Measurements from ENCODE around the gene KIF1B. TPM values are rescaled to one million over a fixed set of nuclear protein-coding genes. Genes with fewer than 3 reads are reported as not detected.
A peak's percentile ranks its signal among the peaks of the same experiment; 100 is the strongest.
"Not testable (repeated sequence)": the region's sequence is repeated elsewhere in the genome, so short reads cannot be mapped to it uniquely, and the experiment has no call there.

Gene KIF1B
- total and polyA plus RNA-seq, 2 donors = 5.5 to 6.9 TPM

DNA sequence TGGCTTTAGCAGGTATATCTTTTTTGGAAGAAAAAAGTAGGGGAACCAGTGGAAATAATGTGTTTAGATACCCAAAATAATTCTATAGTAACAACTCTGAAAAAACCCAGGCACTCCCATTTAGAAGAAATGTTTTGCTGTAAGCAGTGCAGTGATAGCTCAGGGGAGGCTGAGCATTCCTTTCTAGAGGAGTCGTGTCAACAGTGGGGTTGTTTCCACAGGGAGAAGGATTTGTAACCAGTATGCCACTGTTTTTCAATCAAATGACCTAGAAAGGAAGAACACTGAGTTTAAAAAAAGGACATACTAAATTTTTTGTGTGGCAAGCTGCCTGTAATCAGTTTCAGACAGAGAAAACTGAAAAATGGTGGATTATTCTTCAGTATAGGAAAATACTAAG lies 190.9 kb downstream of the KIF1B start:
- 95% methylated on average over 1 of the region's 1 CpG for WGBS
- H3K9me3 ChIP-seq (ENCODE audit: control insufficient read depth in 2 of 2, insufficient read depth in 1 of 2, low read length in 1 of 2) = no peaks in the 10 kb centered on the region
- no peak overlapping the region for H3K4me3 ChIP-seq (ENCODE audit: low read length in 2 of 2)
- H3K4me1 ChIP-seq (ENCODE audit: control insufficient read depth in 2 of 2, insufficient read depth in 2 of 2, low read length in 2 of 2) = peaks cover 13 to 16% of the 10 kb centered on the region in 2 donors
- no peak for DNase-seq (ENCODE audit: low read depth in 6 of 9, low spot score in 9 of 9)
- peaks cover 24 to 30% of the 10 kb centered on the region in 2 donors for H3K36me3 ChIP-seq (ENCODE audit: control insufficient read depth in 2 of 2, insufficient read depth in 2 of 2, low read length in 1 of 2)
- H3K27me3 ChIP-seq (ENCODE audit: control insufficient read depth in 2 of 2, insufficient read depth in 1 of 2, low read length in 1 of 2) = no peaks in the 10 kb centered on the region
- no peak overlapping the region for H3K27ac ChIP-seq (ENCODE audit: low read depth in 1 of 2, low read length in 1 of 2)

- Histone ChIP-seq H3K4me1 (ENCODE audit: control insufficient read depth in 2 of 2, insufficient read depth in 2 of 2, low read length in 2 of 2) (peaks cover 13 to 15% of the 10 kb centered on the region in 2 donors), H3K9me3 (ENCODE audit: control insufficient read depth in 2 of 2, insufficient read depth in 1 of 2, low read length in 1 of 2) (no peaks in the 10 kb centered on the region), H3K27me3 (ENCODE audit: control insufficient read depth in 2 of 2, insufficient read depth in 1 of 2, low read length in 1 of 2) (no peaks in the 10 kb centered on the region), H3K27ac (ENCODE audit: low read depth in 1 of 2, low read length in 1 of 2) (no peak overlapping the region), H3K4me3 (ENCODE audit: low read length in 2 of 2) (no peak overlapping the region), H3K36me3 (ENCODE audit: control insufficient read depth in 2 of 2, insufficient read depth in 2 of 2, low read length in 1 of 2) (peaks cover 39 to 45% of the 10 kb centered on the region in 2 donors)
- WGBS = 97% methylated on average over 9 of the region's 9 CpGs
- DNase-seq (ENCODE audit: low read depth in 6 of 9, low spot score in 9 of 9) = no peak
These were observed 192.4 kb downstream of the KIF1B start for GRCh38 chr1:10402729-10403274.

DNA sequence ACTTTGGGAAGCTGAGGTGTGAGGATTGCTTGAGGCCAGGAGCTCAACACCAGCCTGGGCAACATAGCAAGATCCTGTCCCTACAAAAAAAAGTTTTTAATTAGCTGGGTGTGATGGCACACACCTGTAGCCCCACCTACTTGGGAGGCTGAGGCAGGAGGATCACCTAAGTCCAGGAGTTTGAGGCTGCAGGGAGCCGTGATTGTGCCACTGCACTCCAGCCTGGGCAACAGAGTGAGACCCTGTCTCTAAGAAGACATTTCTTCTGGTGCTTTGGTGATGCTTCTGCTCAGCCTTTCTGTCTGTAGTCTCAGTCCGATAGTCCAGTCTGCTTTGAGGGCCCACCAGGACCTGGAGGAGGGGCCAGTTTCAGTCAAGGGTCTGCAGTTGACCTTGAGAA lies 196.8 kb downstream of the KIF1B start:
- no peaks in the 10 kb centered on the region for H3K9me3 ChIP-seq (ENCODE audit: control insufficient read depth in 2 of 2, insufficient read depth in 1 of 2, low read length in 1 of 2)
- no peak overlapping the region for H3K4me3 ChIP-seq (ENCODE audit: low read length in 2 of 2)
- peaks cover 70 to 84% of the 10 kb centered on the region in 2 donors for H3K36me3 ChIP-seq (ENCODE audit: control insufficient read depth in 2 of 2, insufficient read depth in 2 of 2, low read length in 1 of 2)
- H3K4me1 ChIP-seq (ENCODE audit: control insufficient read depth in 2 of 2, insufficient read depth in 2 of 2, low read length in 2 of 2) = no peaks in the 10 kb centered on the region
- DNase-seq (ENCODE audit: low read depth in 6 of 9, low spot score in 9 of 9) = no peak
- H3K27ac ChIP-seq (ENCODE audit: low read depth in 1 of 2, low read length in 1 of 2) = no peak overlapping the region
- WGBS = 98% methylated on average over 2 of the region's 2 CpGs
- H3K27me3 ChIP-seq (ENCODE audit: control insufficient read depth in 2 of 2, insufficient read depth in 1 of 2, low read length in 1 of 2) = no peaks in the 10 kb centered on the region

GRCh38 chr1:10415211-10415930 lies 205.0 kb downstream of the KIF1B start:
- WGBS = 38% methylated on average over 6 of the region's 6 CpGs
- peak overlapping the region in 1 of 2 donors; percentile 36 for H3K27ac ChIP-seq (ENCODE audit: low read depth in 1 of 2, low read length in 1 of 2)
- peak in 1 of 9 donors; percentile 24 for DNase-seq (ENCODE audit: low read depth in 6 of 9, low spot score in 9 of 9)

GRCh38 chr1:10415967-10416366 lies 205.6 kb downstream of the KIF1B start:
- H3K36me3 ChIP-seq (ENCODE audit: control insufficient read depth in 2 of 2, insufficient read depth in 2 of 2, low read length in 1 of 2) = peaks cover 64 to 68% of the 10 kb centered on the region in 2 donors
- H3K27ac ChIP-seq (ENCODE audit: low read depth in 1 of 2, low read length in 1 of 2); DNase-seq (ENCODE audit: low read depth in 6 of 9, low spot score in 9 of 9); H3K4me1 ChIP-seq (ENCODE audit: control insufficient read depth in 2 of 2, insufficient read depth in 2 of 2, low read length in 2 of 2); H3K9me3 ChIP-seq (ENCODE audit: control insufficient read depth in 2 of 2, insufficient read depth in 1 of 2, low read length in 1 of 2); H3K27me3 ChIP-seq (ENCODE audit: control insufficient read depth in 2 of 2, insufficient read depth in 1 of 2, low read length in 1 of 2); H3K4me3 ChIP-seq (ENCODE audit: low read length in 2 of 2): not testable (repeated sequence)
- WGBS = 97% methylated on average over 1 of the region's 1 CpG

More at GRCh38 chr1:10415211-10415930, 205.0 kb downstream of the KIF1B start:
- H3K36me3 ChIP-seq (ENCODE audit: control insufficient read depth in 2 of 2, insufficient read depth in 2 of 2, low read length in 1 of 2) = peaks cover 60 to 70% of the 10 kb centered on the region in 2 donors
- H3K27me3 ChIP-seq (ENCODE audit: control insufficient read depth in 2 of 2, insufficient read depth in 1 of 2, low read length in 1 of 2) = no peaks in the 10 kb centered on the region
- no peaks in the 10 kb centered on the region for H3K4me1 ChIP-seq (ENCODE audit: control insufficient read depth in 2 of 2, insufficient read depth in 2 of 2, low read length in 2 of 2)
- H3K9me3 ChIP-seq (ENCODE audit: control insufficient read depth in 2 of 2, insufficient read depth in 1 of 2, low read length in 1 of 2) = peaks cover 0 to 2% of the 10 kb centered on the region in 2 donors
- H3K4me3 ChIP-seq (ENCODE audit: low read length in 2 of 2) = no peak overlapping the region

DNA sequence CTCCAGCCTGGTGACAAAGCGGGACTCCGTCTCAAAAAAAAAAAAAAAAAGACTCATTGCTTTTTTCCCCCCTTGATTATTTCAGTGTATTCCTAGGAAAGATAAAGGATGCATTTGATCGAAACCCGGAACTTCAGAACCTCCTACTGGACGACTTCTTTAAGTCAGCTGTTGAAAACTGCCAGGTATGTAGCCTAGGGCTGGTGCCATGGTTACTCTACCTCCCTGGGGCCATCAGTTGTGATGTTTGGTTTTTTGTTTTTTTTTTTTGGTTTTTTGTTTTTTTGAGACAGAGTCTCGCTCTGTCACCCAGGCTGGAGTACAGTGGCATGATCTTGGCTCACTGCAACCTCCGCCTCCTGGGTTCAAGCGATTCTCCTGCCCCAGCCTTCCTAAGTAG lies 208.4 kb downstream of the KIF1B start:
- peaks cover 51 to 56% of the 10 kb centered on the region in 2 donors for H3K36me3 ChIP-seq (ENCODE audit: control insufficient read depth in 2 of 2, insufficient read depth in 2 of 2, low read length in 1 of 2)
- not testable (repeated sequence) for H3K4me1 ChIP-seq (ENCODE audit: control insufficient read depth in 2 of 2, insufficient read depth in 2 of 2, low read length in 2 of 2); DNase-seq (ENCODE audit: low read depth in 6 of 9, low spot score in 9 of 9); H3K27me3 ChIP-seq (ENCODE audit: control insufficient read depth in 2 of 2, insufficient read depth in 1 of 2, low read length in 1 of 2); H3K4me3 ChIP-seq (ENCODE audit: low read length in 2 of 2); H3K27ac ChIP-seq (ENCODE audit: low read depth in 1 of 2, low read length in 1 of 2); H3K9me3 ChIP-seq (ENCODE audit: control insufficient read depth in 2 of 2, insufficient read depth in 1 of 2, low read length in 1 of 2)
- WGBS = 99% methylated on average over 8 of the region's 8 CpGs

- no peak for DNase-seq (ENCODE audit: low read depth in 6 of 9, low spot score in 9 of 9)
- Histone ChIP-seq H3K27me3 (ENCODE audit: control insufficient read depth in 2 of 2, insufficient read depth in 1 of 2, low read length in 1 of 2) (no peaks in the 10 kb centered on the region), H3K4me1 (ENCODE audit: control insufficient read depth in 2 of 2, insufficient read depth in 2 of 2, low read length in 2 of 2) (no peaks in the 10 kb centered on the region), H3K4me3 (ENCODE audit: low read length in 2 of 2) (no peak overlapping the region), H3K36me3 (ENCODE audit: control insufficient read depth in 2 of 2, insufficient read depth in 2 of 2, low read length in 1 of 2) (peaks cover 47 to 54% of the 10 kb centered on the region in 2 donors), H3K9me3 (ENCODE audit: control insufficient read depth in 2 of 2, insufficient read depth in 1 of 2, low read length in 1 of 2) (no peaks in the 10 kb centered on the region), H3K27ac (ENCODE audit: low read depth in 1 of 2, low read length in 1 of 2) (no peak overlapping the region)
- 99% methylated on average over 15 of the region's 15 CpGs for WGBS
These were observed 209.0 kb downstream of the KIF1B start for GRCh38 chr1:10419351-10419750.

DNA sequence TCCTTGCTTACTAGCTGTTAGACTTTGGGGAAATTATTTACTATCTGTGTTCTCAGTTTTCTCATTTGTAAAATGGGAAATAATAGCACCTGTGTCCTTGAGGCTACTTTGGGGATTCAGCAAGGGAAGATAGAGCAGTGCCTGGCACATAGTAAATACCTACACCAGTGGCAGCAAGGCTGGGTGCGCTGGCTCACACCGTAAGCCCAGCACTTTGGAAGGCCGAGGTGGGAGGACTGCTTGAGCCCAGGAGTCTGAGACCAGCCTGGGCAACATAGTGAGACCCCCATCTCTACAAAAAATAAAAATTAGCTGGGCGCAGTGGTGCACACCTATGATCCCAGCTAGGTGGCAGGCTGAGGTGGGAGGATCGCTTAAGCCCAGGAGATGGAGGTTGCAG lies 211.3 kb downstream of the KIF1B start:
- Histone ChIP-seq H3K36me3 (ENCODE audit: control insufficient read depth in 2 of 2, insufficient read depth in 2 of 2, low read length in 1 of 2) (peaks cover 32 to 46% of the 10 kb centered on the region in 2 donors), H3K27me3 (ENCODE audit: control insufficient read depth in 2 of 2, insufficient read depth in 1 of 2, low read length in 1 of 2) (no peaks in the 10 kb centered on the region), H3K4me1 (ENCODE audit: control insufficient read depth in 2 of 2, insufficient read depth in 2 of 2, low read length in 2 of 2) (no peaks in the 10 kb centered on the region), H3K27ac (ENCODE audit: low read depth in 1 of 2, low read length in 1 of 2) (no peak overlapping the region), H3K4me3 (ENCODE audit: low read length in 2 of 2) (no peak overlapping the region), H3K9me3 (ENCODE audit: control insufficient read depth in 2 of 2, insufficient read depth in 1 of 2, low read length in 1 of 2) (no peaks in the 10 kb centered on the region)
- DNase-seq (ENCODE audit: low read depth in 6 of 9, low spot score in 9 of 9) = no peak
- 98% methylated on average over 5 of the region's 5 CpGs for WGBS

DNA sequence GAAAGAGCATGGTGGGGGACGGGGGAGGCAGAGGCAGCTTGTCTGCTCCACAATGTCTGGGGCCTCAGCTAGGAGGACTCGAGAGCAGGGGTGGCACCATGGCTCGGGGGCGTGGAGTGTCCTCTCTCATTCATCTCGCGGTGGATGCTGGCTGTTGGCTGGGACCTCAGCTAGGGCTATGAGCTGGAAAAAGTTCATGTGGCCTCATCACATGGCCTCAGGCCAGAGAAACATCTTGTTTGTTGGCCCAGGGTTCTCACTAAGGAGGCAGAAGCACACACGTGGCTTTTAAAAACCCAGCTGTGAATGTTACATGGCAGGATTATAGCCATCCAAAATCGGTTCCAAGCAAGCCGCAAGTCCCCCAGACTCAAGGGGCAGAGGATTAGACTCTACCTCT lies 213.7 kb downstream of the KIF1B start:
- H3K9me3 ChIP-seq (ENCODE audit: control insufficient read depth in 2 of 2, insufficient read depth in 1 of 2, low read length in 1 of 2) = no peaks in the 10 kb centered on the region
- no peak overlapping the region for H3K27ac ChIP-seq (ENCODE audit: low read depth in 1 of 2, low read length in 1 of 2)
- peaks cover 0 to 5% of the 10 kb centered on the region in 2 donors for H3K4me1 ChIP-seq (ENCODE audit: control insufficient read depth in 2 of 2, insufficient read depth in 2 of 2, low read length in 2 of 2)
- peaks cover 21 to 25% of the 10 kb centered on the region in 2 donors for H3K36me3 ChIP-seq (ENCODE audit: control insufficient read depth in 2 of 2, insufficient read depth in 2 of 2, low read length in 1 of 2)
- no peak for DNase-seq (ENCODE audit: low read depth in 6 of 9, low spot score in 9 of 9)
- no peaks in the 10 kb centered on the region for H3K27me3 ChIP-seq (ENCODE audit: control insufficient read depth in 2 of 2, insufficient read depth in 1 of 2, low read length in 1 of 2)
- WGBS = 96% methylated on average over 9 of the region's 9 CpGs
- H3K4me3 ChIP-seq (ENCODE audit: low read length in 2 of 2) = no peak overlapping the region

Data from thymus (tissue), 11 donors.